Vagina (tissue), 2 donors: ENCODE measurements around the gene PAM16. TPM values are rescaled to one million over a fixed set of nuclear protein-coding genes. Genes with fewer than 3 reads are reported as not detected.
A peak's percentile ranks its signal among the peaks of the same experiment; 100 is the strongest.

Experiments
- DNase-seq, 2 donors: peaks; one replicate each; pipeline ENCODE4 v3.0.0-alpha.2; 2017; ENCODE audit errors: extremely low spot score in 2 of 2
- H3K27ac ChIP-seq: fragments of 200-600 bp; sonication (generic); one replicate; pipeline ENCODE4 v1.5.1; 2019
- H3K27me3 ChIP-seq: fragments of 200-600 bp; sonication (generic); one replicate; pipeline ENCODE4 v1.5.1; 2019
- H3K36me3 ChIP-seq, 2 donors: fragments of 200-600 bp; sonication (generic); one replicate each; pipeline ENCODE4 v1.5.1; 2017 to 2019
- H3K4me1 ChIP-seq: fragments of 200-600 bp; sonication (generic); one replicate; pipeline ENCODE4 v1.5.1; 2019
- H3K4me3 ChIP-seq, 2 donors: fragments of 200-600 bp; sonication (generic); 1 replicate in 1 of 2; 2 replicates in 1 of 2; pipeline ENCODE4 v1.5.1; 2016 to 2019
- H3K9me3 ChIP-seq: fragments of 200-600 bp; sonication (generic); one replicate; pipeline ENCODE4 v1.5.1; 2019
- CTCF ChIP-seq, 3 experiments: fragments of 450-650 bp in 2 of 3; fragments of 200-600 bp in 1 of 3; sonication (generic) in 1 of 3; IDR thresholded peaks; one replicate each; pipeline ENCODE4 v1.5.1; 2017 to 2019; ENCODE audit warnings: antibody characterized with exemption in 3 of 3, mild to moderate bottlenecking in 2 of 3, moderate library complexity in 2 of 3
- POLR2A ChIP-seq, 2 donors: fragments of 450-650 bp; IDR thresholded peaks; one replicate each; pipeline ENCODE4 v1.6.1; 2017; ENCODE audit warnings: antibody characterized with exemption in 2 of 2, mild to moderate bottlenecking in 2 of 2, moderate library complexity in 2 of 2
- POLR2AphosphoS5 ChIP-seq, 2 donors: sonication (generic); formaldehyde crosslinking; IDR thresholded peaks; one replicate each; pipeline ENCODE4 v1.9.0; 2017; ENCODE audit warnings: antibody characterized with exemption in 2 of 2, mild to moderate bottlenecking in 2 of 2, low read depth in 1 of 2; ENCODE audit not compliant: insufficient read depth in 1 of 2
- intact Hi-C: fragments of 100-400 bp; cut with DNase I; formaldehyde crosslinking; loops from one replicate; pipeline ENCODE4 v1.15.1; 2023
- total RNA-seq: library from RNA; depleted of rRNA; stranded (reverse); fragments of >200 nt; gene quantifications from one replicate; pipeline ENCODE4 v1.2.3, GENCODE V29; 2016

Gene PAM16
- total RNA-seq, 1 donor from 2014 or later: 76.1 TPM

- intact Hi-C loops: no loop called here
- TF ChIP-seq POLR2AphosphoS5 (IDR thresholded peaks at IDR 0.05; ENCODE audit: insufficient read depth in 1 of 2, low read depth in 1 of 2) (peak in 1 of 2 donors; percentile 53), POLR2A (IDR thresholded peaks at IDR 0.05) (no peak)
- Histone ChIP-seq H3K27ac (peak overlapping the region; percentile 91), H3K4me1 (peaks cover 65% of the 10 kb centered on the region), H3K9me3 (no peaks in the 10 kb centered on the region), H3K27me3 (no peaks in the 10 kb centered on the region), H3K4me3 (no peak overlapping the region), H3K36me3 (peaks cover 0 to 23% of the 10 kb centered on the region in 2 donors)
- no peak for DNase-seq
Measured at GRCh38 chr16:4378161-4378666, 27.1 kb upstream of the PAM16 start.

- Histone ChIP-seq H3K4me1 (peaks cover 67% of the 10 kb centered on the region), H3K9me3 (no peaks in the 10 kb centered on the region), H3K36me3 (peaks cover 0 to 19% of the 10 kb centered on the region in 2 donors), H3K4me3 (peak overlapping the region; percentile 28 to 40), H3K27ac (peak overlapping the region; percentile 91), H3K27me3 (no peaks in the 10 kb centered on the region)
- DNase-seq: no peak
- intact Hi-C loops: no loop called here
- no peak for TF ChIP-seq CTCF (IDR thresholded peaks at IDR 0.05)
- no peak for TF ChIP-seq POLR2AphosphoS5 (IDR thresholded peaks at IDR 0.05; ENCODE audit: insufficient read depth in 1 of 2, low read depth in 1 of 2)
- no peak for TF ChIP-seq POLR2A (IDR thresholded peaks at IDR 0.05)
Measured at GRCh38 chr16:4377573-4378154, 26.5 kb upstream of the PAM16 start.

GRCh38 chr16:4376893-4377572 lies 25.9 kb upstream of the PAM16 start:
- TF ChIP-seq POLR2A (IDR thresholded peaks at IDR 0.05) (no peak), CTCF (IDR thresholded peaks at IDR 0.05) (no peak), POLR2AphosphoS5 (IDR thresholded peaks at IDR 0.05; ENCODE audit: insufficient read depth in 1 of 2, low read depth in 1 of 2) (no peak)
- Histone ChIP-seq H3K9me3 (no peaks in the 10 kb centered on the region), H3K4me1 (peaks cover 69% of the 10 kb centered on the region), H3K27me3 (no peaks in the 10 kb centered on the region), H3K4me3 (peak overlapping the region; percentile 28 to 40), H3K36me3 (peaks cover 0 to 12% of the 10 kb centered on the region in 2 donors), H3K27ac (peak overlapping the region; percentile 91)
- intact Hi-C loops: no loop called here
- DNase-seq: no peak

GRCh38 chr16:4376126-4376892 lies 25.2 kb upstream of the PAM16 start:
- peak overlapping the region; percentile 28 to 40 for H3K4me3 ChIP-seq

More at GRCh38 chr16:4376126-4376892, 25.2 kb upstream of the PAM16 start:
- TF ChIP-seq CTCF (IDR thresholded peaks at IDR 0.05) (no peak), POLR2AphosphoS5 (IDR thresholded peaks at IDR 0.05; ENCODE audit: insufficient read depth in 1 of 2, low read depth in 1 of 2) (peak; percentile 24 to 79), POLR2A (IDR thresholded peaks at IDR 0.05) (no peak)
- DNase-seq: no peak
- Histone ChIP-seq H3K9me3 (no peaks in the 10 kb centered on the region), H3K27me3 (no peaks in the 10 kb centered on the region), H3K27ac (peak overlapping the region; percentile 91), H3K4me1 (peaks cover 71% of the 10 kb centered on the region), H3K36me3 (peaks cover 0 to 5% of the 10 kb centered on the region in 2 donors)
- intact Hi-C loops: no loop called here
